Measurements from ENCODE around the gene CALHM4.

CALHM4 gene

GRCh38 chr6:116571683-116572000 lies 18.1 kb downstream of the CALHM4 start:
- Mint-ChIP-seq H3K4me3 (peak overlapping the region; percentile 96 to 99 (median 97)), H3K4me1 (peaks cover 36% of the 10 kb centered on the region), H3K36me3 (ENCODE audit: low read depth) (peaks cover 17% of the 10 kb centered on the region), H3K27me3 (ENCODE audit: low read depth) (peaks cover 4% of the 10 kb centered on the region), H3K9me3 (no peaks in the 10 kb centered on the region), H3K27ac (peak overlapping the region; percentile 94 to 99 (median 98))
- no peak for TF ChIP-seq CTCF (IDR thresholded peaks at IDR 0.05; ENCODE audit: unreplicated experiment in 3 of 3)

GRCh38 chr6:116572162-116572561 lies 18.6 kb downstream of the CALHM4 start:
- Mint-ChIP-seq H3K36me3 (ENCODE audit: low read depth) (peaks cover 20% of the 10 kb centered on the region), H3K4me1 (peaks cover 36% of the 10 kb centered on the region), H3K9me3 (no peaks in the 10 kb centered on the region), H3K27ac (peak overlapping the region; percentile 94 to 99 (median 98)), H3K27me3 (ENCODE audit: low read depth) (peaks cover under 1% of the 10 kb centered on the region), H3K4me3 (peak overlapping the region; percentile 96 to 99 (median 97))
- TF ChIP-seq CTCF (IDR thresholded peaks at IDR 0.05; ENCODE audit: unreplicated experiment in 3 of 3) = no peak

GRCh38 chr6:116575227-116575626 lies 21.7 kb downstream of the CALHM4 start:
- no peak for TF ChIP-seq CTCF (IDR thresholded peaks at IDR 0.05; ENCODE audit: unreplicated experiment in 3 of 3)
- peaks cover 36% of the 10 kb centered on the region for H3K4me1 Mint-ChIP-seq
- no peak overlapping the region for H3K4me3 Mint-ChIP-seq
- H3K36me3 Mint-ChIP-seq (ENCODE audit: low read depth) = peaks cover 25% of the 10 kb centered on the region
- H3K9me3 Mint-ChIP-seq = no peaks in the 10 kb centered on the region
- H3K27ac Mint-ChIP-seq = no peak overlapping the region
- no peaks in the 10 kb centered on the region for H3K27me3 Mint-ChIP-seq (ENCODE audit: low read depth)

GRCh38 chr6:116577486-116577885 lies 23.9 kb downstream of the CALHM4 start:
- no peaks in the 10 kb centered on the region for H3K27me3 Mint-ChIP-seq (ENCODE audit: low read depth)
- no peak overlapping the region for H3K4me3 Mint-ChIP-seq
- H3K4me1 Mint-ChIP-seq = peaks cover 24% of the 10 kb centered on the region
- H3K9me3 Mint-ChIP-seq = no peaks in the 10 kb centered on the region
- TF ChIP-seq CTCF (IDR thresholded peaks at IDR 0.05; ENCODE audit: unreplicated experiment in 3 of 3) = no peak
- H3K27ac Mint-ChIP-seq = no peak overlapping the region
- H3K36me3 Mint-ChIP-seq (ENCODE audit: low read depth) = peaks cover 33% of the 10 kb centered on the region

- no peak for TF ChIP-seq CTCF (IDR thresholded peaks at IDR 0.05; ENCODE audit: unreplicated experiment in 3 of 3)
- peaks cover 39% of the 10 kb centered on the region for H3K36me3 Mint-ChIP-seq (ENCODE audit: low read depth)
- H3K4me3 Mint-ChIP-seq = no peak overlapping the region
- H3K27ac Mint-ChIP-seq = no peak overlapping the region
- H3K9me3 Mint-ChIP-seq = no peaks in the 10 kb centered on the region
- H3K27me3 Mint-ChIP-seq (ENCODE audit: low read depth) = no peaks in the 10 kb centered on the region
- peaks cover 16% of the 10 kb centered on the region for H3K4me1 Mint-ChIP-seq
These were observed 24.8 kb downstream of the CALHM4 start for GRCh38 chr6:116578335-116578734.

GRCh38 chr6:116579143-116579542 lies 25.6 kb downstream of the CALHM4 start:
- Mint-ChIP-seq H3K27me3 (ENCODE audit: low read depth) (no peaks in the 10 kb centered on the region), H3K4me1 (peaks cover 8% of the 10 kb centered on the region), H3K27ac (no peak overlapping the region), H3K36me3 (ENCODE audit: low read depth) (peaks cover 39% of the 10 kb centered on the region), H3K4me3 (no peak overlapping the region), H3K9me3 (no peaks in the 10 kb centered on the region)
- TF ChIP-seq CTCF (IDR thresholded peaks at IDR 0.05; ENCODE audit: unreplicated experiment in 3 of 3) = no peak
